ENCODE results near the gene PLXNB1.

Gene PLXNB1

GRCh38 chr3:48413086-48413485, 16.8 kb downstream of the PLXNB1 start:
- H3K4me3 ChIP-seq (ENCODE audit: low read depth, low read length), result no peak overlapping the region
- no peak for DNase-seq (ENCODE audit: low read depth)
- no peak for TF ChIP-seq POLR2A (IDR thresholded peaks at IDR 0.05; ENCODE audit: extremely low read depth, insufficient read length)
- TF ChIP-seq CTCF (IDR thresholded peaks at IDR 0.05; ENCODE audit: low read depth, low read length), result no peak
- no peak for TF ChIP-seq MYC (IDR thresholded peaks at IDR 0.05; ENCODE audit: low read depth, low read length)
- no peak for TF ChIP-seq MAX (IDR thresholded peaks at IDR 0.05; ENCODE audit: low read depth, low read length)

- TF ChIP-seq MYC (IDR thresholded peaks at IDR 0.05; ENCODE audit: low read depth, low read length) (no peak), POLR2A (IDR thresholded peaks at IDR 0.05; ENCODE audit: extremely low read depth, insufficient read length) (no peak), CTCF (IDR thresholded peaks at IDR 0.05; ENCODE audit: low read depth, low read length) (no peak), MAX (IDR thresholded peaks at IDR 0.05; ENCODE audit: low read depth, low read length) (no peak)
- no peak for DNase-seq (ENCODE audit: low read depth)
- H3K4me3 ChIP-seq (ENCODE audit: low read depth, low read length), result no peak overlapping the region
Observed at GRCh38 chr3:48412375-48413001, 17.4 kb downstream of the PLXNB1 start.

- no peak overlapping the region for H3K4me3 ChIP-seq (ENCODE audit: low read depth, low read length)
- no peak for DNase-seq (ENCODE audit: low read depth)
- TF ChIP-seq MAX (IDR thresholded peaks at IDR 0.05; ENCODE audit: low read depth, low read length) (no peak), POLR2A (IDR thresholded peaks at IDR 0.05; ENCODE audit: extremely low read depth, insufficient read length) (no peak), MYC (IDR thresholded peaks at IDR 0.05; ENCODE audit: low read depth, low read length) (no peak), CTCF (IDR thresholded peaks at IDR 0.05; ENCODE audit: low read depth, low read length) (no peak)
Observed at GRCh38 chr3:48411606-48412374, 18.1 kb downstream of the PLXNB1 start.

GRCh38 chr3:48411041-48411588, 18.8 kb downstream of the PLXNB1 start:
- no peak overlapping the region for H3K4me3 ChIP-seq (ENCODE audit: low read depth, low read length)
- no peak for DNase-seq (ENCODE audit: low read depth)
- TF ChIP-seq CTCF (IDR thresholded peaks at IDR 0.05; ENCODE audit: low read depth, low read length) (no peak), MAX (IDR thresholded peaks at IDR 0.05; ENCODE audit: low read depth, low read length) (no peak), MYC (IDR thresholded peaks at IDR 0.05; ENCODE audit: low read depth, low read length) (no peak), POLR2A (IDR thresholded peaks at IDR 0.05; ENCODE audit: extremely low read depth, insufficient read length) (no peak)

- TF ChIP-seq MYC (IDR thresholded peaks at IDR 0.05; ENCODE audit: low read depth, low read length), result no peak
- TF ChIP-seq MAX (IDR thresholded peaks at IDR 0.05; ENCODE audit: low read depth, low read length), result no peak
- TF ChIP-seq POLR2A (IDR thresholded peaks at IDR 0.05; ENCODE audit: extremely low read depth, insufficient read length), result no peak
- no peak for TF ChIP-seq CTCF (IDR thresholded peaks at IDR 0.05; ENCODE audit: low read depth, low read length)
- no peak for DNase-seq (ENCODE audit: low read depth)
- H3K4me3 ChIP-seq (ENCODE audit: low read depth, low read length), result no peak overlapping the region
Observed at GRCh38 chr3:48410205-48411040, 19.5 kb downstream of the PLXNB1 start.
